Stimulated activated CD4-positive, alpha-beta T cell treated with anti-CD3 and anti-CD28 coated beads, Interleukin-4, amount 100 ng/mL, for 48 hours (primary cell): ENCODE results near the gene RPTOR.
A peak's percentile ranks its signal among the peaks of the same experiment; 100 is the strongest.
"Not testable (repeated sequence)": the region's sequence is repeated elsewhere in the genome, so short reads cannot be mapped to it uniquely, and the experiment has no call there.

Source experiments
- DNase-seq, 2 donors: peaks; one replicate each; pipeline ENCODE4 v3.0.0-alpha.2; 2020; ENCODE audit warnings: low read depth in 2 of 2

The RPTOR gene

GRCh38 chr17:80861418-80861815 is 316.8 kb downstream of the RPTOR start:
- no peak for DNase-seq

GRCh38 chr17:80861892-80862291 is 317.3 kb downstream of the RPTOR start:
- peak; percentile 42 to 50 for DNase-seq

GRCh38 chr17:80862481-80862961 is 317.9 kb downstream of the RPTOR start:
- DNase-seq: no peak

GRCh38 chr17:80862978-80863377 is 318.3 kb downstream of the RPTOR start:
- no peak for DNase-seq

- DNase-seq: no peak
These were observed 319.0 kb downstream of the RPTOR start for GRCh38 chr17:80863626-80864025.

GRCh38 chr17:80864751-80865150 is 320.1 kb downstream of the RPTOR start:
- DNase-seq: no peak

GRCh38 chr17:80866050-80866793 is 321.6 kb downstream of the RPTOR start:
- DNase-seq: peak; percentile 63 to 71

- DNase-seq: no peak
These were observed 323.5 kb downstream of the RPTOR start for GRCh38 chr17:80868022-80868609.

GRCh38 chr17:80869481-80870145 is 325.0 kb downstream of the RPTOR start:
- DNase-seq: no peak

- no peak for DNase-seq
These were observed 325.8 kb downstream of the RPTOR start for GRCh38 chr17:80870401-80870800.

- no peak for DNase-seq
These were observed 326.7 kb downstream of the RPTOR start for GRCh38 chr17:80871341-80871740.

GRCh38 chr17:80872001-80872500 is 327.4 kb downstream of the RPTOR start:
- DNase-seq: no peak

- no peak for DNase-seq
These were observed 328.1 kb downstream of the RPTOR start for GRCh38 chr17:80872501-80873306.

- no peak for DNase-seq
These were observed 328.8 kb downstream of the RPTOR start for GRCh38 chr17:80873307-80873951.

- no peak for DNase-seq
These were observed 330.3 kb downstream of the RPTOR start for GRCh38 chr17:80874866-80875445.

- not testable (repeated sequence) for DNase-seq
These were observed 330.9 kb downstream of the RPTOR start for GRCh38 chr17:80875480-80875995.

GRCh38 chr17:80876456-80876949 is 331.9 kb downstream of the RPTOR start:
- not testable (repeated sequence) for DNase-seq

GRCh38 chr17:80876950-80877728 is 332.5 kb downstream of the RPTOR start:
- DNase-seq: peak; percentile 63 to 75

- no peak for DNase-seq
These were observed 333.2 kb downstream of the RPTOR start for GRCh38 chr17:80877729-80878303.
